Measurements from ENCODE around the gene SLC6A1.

- TF ChIP-seq POLR2AphosphoS5 (IDR thresholded peaks at IDR 0.05; ENCODE audit: low read depth, low read length) (no peak), REST (IDR thresholded peaks at IDR 0.05; ENCODE audit: low read depth, low read length) (no peak), YY1 (IDR thresholded peaks at IDR 0.05; ENCODE audit: low read depth) (no peak), TEAD4 (IDR thresholded peaks at IDR 0.05; ENCODE audit: borderline replicate concordance, insufficient read depth) (no peak), EZH2phosphoT487 (IDR thresholded peaks at IDR 0.05; ENCODE audit: borderline replicate concordance, low read depth) (no peak), SMC3 (IDR thresholded peaks at IDR 0.05; ENCODE audit: low read depth, low read length) (no peak)
- TF ChIP-seq, protein P1, sequence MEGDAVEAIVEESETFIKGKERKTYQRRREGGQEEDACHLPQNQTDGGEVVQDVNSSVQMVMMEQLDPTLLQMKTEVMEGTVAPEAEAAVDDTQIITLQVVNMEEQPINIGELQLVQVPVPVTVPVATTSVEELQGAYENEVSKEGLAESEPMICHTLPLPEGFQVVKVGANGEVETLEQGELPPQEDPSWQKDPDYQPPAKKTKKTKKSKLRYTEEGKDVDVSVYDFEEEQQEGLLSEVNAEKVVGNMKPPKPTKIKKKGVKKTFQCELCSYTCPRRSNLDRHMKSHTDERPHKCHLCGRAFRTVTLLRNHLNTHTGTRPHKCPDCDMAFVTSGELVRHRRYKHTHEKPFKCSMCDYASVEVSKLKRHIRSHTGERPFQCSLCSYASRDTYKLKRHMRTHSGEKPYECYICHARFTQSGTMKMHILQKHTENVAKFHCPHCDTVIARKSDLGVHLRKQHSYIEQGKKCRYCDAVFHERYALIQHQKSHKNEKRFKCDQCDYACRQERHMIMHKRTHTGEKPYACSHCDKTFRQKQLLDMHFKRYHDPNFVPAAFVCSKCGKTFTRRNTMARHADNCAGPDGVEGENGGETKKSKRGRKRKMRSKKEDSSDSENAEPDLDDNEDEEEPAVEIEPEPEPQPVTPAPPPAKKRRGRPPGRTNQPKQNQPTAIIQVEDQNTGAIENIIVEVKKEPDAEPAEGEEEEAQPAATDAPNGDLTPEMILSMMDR (IDR thresholded peaks at IDR 0.05), result no peak
Measured at GRCh38 chr3:10975695-10976234, 16.8 kb upstream of the SLC6A1 start.
